Esophagus mucosa (tissue), 1 donor: ENCODE measurements around the gene PBOV1. TPM values are rescaled to one million over a fixed set of nuclear protein-coding genes. Genes with fewer than 3 reads are reported as not detected.

Experiments used
- ATAC-seq: fragments of 200-7000 bp; cut with Tn5 transposase; one replicate; pipeline ENCODE4 v1.9.1; 2020
- total RNA-seq: library from RNA; stranded (reverse); gene quantifications from one replicate; pipeline ENCODE4 v1.2.4, GENCODE V29; 2023
- donor health status: DM: yes; HTN: yes; CAD: no.

PBOV1 gene
- total RNA-seq, 1 donor from 2014 or later, result not detected

DNA sequence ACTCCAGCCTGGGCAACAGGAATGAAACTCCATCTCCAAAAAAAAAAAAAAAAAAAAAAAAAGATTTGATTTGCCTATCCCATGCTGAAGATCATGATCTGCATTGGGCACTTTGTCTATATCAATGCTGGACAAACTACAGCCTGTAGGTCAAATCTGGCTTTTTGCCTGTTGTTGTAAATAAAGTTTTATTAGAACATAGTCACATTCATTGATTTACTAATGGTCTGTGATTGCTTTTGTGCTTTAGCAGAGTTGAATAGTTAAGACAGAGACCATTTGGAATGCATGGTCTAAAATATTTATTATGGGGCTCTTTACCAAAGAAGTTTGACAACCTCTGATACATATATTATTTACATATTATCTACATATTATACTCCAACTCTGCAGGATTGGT, 14.0 kb downstream of the PBOV1 start:
- no peak for ATAC-seq

DNA sequence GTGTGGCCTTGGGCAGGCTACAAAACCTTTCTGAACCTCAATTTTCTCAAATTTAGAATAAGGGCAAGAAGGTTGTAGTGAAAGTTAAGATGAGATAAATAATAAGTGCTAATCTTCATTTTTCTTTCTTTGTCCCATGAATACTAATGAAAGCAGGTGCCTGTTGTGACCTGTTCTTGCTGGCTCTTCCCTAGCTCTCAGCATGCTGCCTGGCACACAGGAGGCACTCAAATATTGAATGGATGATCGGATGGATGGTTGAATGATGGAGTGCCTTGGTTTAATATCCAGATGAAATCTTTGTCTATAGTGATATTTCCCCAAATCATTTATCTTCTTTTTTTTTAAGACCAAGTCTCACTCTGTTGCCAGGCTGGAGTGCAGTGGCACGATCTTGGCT, 15.0 kb downstream of the PBOV1 start:
- no peak for ATAC-seq

DNA sequence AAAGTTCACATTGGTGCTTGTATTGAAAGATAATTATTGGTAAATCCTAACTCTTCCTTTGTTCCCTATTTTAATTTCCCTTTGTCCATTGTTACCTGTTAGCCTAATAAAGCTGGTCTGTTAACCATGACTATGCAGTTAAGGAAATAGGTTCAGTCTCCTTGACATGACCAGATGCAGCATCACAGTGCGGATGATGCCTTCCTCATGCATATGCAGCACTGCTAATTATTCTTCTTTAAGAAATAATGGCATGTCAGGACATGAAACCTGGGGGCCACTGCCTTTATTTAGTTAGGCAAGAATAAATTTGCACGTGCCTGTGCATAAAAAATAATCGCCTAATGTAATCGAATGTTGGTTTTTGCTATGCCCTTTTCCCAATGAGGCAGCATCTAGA, 16.5 kb downstream of the PBOV1 start:
- ATAC-seq, result no peak

DNA sequence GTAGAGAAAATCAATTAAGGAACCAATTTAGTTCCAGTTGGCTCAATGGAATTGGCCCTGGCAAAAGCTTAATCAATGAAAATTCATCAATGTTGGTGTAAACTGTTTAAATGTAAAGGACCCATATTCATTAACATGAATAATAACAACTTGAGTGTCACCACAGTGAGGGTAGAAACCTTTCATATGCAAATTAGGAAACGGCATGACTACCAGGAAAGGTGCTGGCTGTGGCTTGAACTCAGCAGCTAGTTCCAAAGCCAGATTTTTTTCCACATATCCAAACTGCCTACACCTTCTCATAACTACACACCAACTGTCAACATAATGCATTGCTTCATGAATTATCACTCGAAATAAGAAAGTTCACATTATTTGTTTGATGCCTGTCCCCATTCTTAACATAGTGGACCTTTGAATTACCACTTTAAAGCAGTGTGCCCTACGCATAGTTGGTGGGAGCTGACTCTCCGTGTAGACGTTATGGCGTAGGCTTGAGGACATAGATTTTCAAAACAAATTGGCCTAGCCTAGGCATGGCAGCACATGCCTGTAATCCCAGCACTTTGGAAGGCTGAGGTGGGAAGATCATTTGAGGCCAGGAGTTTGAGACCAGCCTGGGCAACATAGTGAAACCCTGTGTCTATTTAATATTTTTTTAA, 19.7 kb downstream of the PBOV1 start:
- ATAC-seq, result no peak

DNA sequence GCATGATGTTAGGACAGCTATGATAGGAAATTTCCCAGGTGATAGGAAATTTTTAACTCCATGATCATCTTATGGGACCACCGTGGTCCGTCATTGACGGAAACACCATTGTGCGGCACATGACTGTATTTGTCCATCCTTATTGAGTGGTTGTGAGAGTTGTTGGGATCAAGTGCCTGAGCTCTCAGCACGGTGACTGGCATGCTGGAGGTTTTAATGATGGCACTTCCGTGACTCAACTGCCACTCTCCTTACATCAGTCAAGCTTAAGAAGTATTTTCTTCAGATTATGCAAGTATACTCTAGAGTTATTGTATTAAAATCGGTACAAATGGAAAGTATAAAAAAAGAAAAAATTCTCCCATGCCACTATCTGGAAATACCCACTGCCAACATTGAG, 20.7 kb downstream of the PBOV1 start:
- ATAC-seq, result no peak

DNA sequence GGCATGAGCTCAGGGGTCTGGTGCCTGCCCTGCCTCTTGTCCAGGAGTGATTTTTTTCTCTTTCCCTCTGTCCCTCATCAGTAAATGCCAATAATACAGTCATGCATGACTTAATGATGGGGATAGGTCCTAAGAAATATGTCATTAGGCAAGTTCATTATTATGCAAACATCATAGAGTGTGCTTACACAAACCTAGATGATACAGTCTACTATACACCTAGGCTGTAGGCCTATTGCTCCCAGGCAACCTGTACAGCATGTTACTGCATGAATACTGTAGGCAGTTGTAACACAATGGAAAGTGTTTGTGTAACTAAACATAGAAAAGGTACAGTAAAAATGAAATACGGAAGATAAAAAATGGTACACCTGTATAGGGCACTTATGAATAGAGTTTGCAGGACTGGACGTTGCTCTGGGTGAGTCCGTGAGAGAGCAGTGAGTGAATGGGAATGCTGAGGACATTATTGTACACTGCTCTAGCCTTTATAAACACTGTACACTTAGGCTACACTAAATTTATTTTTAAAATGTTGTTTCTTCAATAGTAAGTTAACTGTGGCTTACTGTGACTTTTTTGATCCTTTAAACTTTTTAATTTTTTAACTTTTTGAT, 22.1 kb downstream of the PBOV1 start:
- ATAC-seq, result no peak

DNA sequence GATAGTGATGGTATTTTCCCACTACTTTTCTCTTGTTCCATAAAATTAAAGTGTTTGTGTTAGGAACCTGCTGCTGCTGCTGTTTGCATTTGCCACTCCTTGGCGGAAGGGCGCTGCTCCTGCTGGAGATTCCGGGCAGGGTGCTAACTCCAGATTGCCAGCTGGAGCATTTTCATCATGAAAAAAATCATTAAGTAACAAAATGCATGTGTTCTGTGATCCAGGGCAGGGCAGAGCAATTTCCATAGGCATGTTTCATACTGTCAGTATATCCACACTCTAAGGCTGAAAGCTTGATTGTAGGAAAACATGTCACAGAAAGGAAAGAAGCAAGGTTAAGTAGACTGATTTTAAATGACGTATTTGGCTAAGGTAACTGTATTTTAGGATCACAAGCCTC, 24.0 kb downstream of the PBOV1 start:
- no peak for ATAC-seq

DNA sequence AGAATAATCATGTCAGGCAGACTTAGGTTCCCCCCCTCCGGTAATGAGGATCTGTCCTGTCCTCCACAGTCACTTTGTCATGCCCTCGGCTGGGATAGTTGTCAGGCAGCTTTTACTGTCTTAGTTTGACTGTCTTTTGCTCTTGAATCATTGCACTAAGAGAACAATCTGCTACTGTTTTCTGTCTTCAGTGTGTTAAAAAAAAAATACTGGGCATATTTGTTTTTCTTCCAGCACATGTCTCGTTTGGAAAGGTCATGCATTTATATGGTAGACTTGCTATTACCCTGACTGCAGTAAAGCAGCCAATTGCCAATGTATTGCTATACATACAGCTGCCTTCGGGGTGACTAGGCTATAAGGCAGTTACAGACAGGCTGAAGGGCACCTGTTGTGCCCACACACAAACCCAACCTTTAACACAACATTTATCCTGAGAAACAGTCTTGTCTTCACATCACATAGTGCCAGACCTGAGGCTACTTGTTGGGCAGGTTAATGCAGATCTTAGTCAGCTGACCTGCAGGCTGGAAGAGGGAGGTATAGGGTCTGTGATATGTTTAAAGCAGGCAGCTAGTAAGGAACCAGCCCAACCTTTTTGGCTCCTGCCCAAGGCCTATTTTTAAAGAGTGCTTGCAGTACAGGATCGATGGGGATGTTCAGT, 29.9 kb downstream of the PBOV1 start:
- ATAC-seq, result peak; percentile 39

DNA sequence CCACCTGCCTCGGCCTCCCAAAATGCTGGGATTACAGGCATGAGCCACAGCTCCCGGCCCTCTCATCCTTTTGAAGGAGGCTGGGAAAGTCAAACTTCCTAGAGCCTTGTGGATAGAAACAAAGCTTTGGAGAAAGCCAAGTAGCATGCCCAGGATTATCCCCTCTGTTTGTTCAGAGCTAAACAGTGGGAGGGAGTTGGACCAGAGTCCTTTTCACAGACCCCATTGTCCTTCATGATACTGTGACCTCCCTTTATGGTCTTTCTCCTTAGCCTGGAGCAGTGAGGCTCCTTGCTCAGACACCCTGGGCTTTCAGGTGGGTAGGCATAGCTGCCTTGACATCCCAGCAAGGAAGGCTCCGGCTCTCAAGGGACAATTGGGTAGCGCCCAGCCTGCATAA, 31.1 kb downstream of the PBOV1 start:
- no peak for ATAC-seq

DNA sequence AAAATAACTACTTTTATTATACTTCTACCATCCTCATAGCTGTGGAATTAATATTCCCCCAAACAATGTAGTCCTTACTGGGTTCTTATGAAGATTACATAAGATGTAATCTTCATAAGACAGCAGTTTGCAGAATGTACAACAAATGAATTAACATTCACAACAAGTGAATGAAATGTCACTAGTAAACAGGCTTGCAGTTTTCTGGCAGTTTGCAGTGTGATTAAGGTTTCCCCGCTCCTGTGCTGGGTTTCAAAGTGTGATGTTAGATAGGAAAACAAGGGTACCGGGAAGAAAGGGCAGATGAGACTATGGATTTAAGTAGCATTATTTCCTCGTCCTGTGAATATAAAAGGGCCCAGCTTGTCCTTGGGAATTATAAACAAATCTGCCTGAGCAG, 34.1 kb downstream of the PBOV1 start:
- ATAC-seq, result no peak

DNA sequence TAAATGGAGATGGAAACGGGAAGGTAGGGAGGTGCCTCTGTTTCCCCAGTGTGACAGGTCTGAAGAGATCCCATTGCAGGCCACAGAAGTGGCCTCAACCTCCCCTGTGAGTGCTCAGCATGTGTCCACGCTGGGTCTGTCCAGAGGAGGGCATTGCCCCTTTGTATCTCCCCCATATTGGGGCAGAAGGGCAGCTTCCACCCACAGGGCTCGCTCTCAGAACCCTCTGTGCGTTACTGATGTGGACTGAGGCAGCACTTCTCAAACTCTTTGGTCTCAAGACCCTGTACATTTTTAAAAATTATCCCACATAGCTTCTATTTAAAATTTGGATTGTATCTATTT, 34.5 kb downstream of the PBOV1 start:
- no peak for ATAC-seq

DNA sequence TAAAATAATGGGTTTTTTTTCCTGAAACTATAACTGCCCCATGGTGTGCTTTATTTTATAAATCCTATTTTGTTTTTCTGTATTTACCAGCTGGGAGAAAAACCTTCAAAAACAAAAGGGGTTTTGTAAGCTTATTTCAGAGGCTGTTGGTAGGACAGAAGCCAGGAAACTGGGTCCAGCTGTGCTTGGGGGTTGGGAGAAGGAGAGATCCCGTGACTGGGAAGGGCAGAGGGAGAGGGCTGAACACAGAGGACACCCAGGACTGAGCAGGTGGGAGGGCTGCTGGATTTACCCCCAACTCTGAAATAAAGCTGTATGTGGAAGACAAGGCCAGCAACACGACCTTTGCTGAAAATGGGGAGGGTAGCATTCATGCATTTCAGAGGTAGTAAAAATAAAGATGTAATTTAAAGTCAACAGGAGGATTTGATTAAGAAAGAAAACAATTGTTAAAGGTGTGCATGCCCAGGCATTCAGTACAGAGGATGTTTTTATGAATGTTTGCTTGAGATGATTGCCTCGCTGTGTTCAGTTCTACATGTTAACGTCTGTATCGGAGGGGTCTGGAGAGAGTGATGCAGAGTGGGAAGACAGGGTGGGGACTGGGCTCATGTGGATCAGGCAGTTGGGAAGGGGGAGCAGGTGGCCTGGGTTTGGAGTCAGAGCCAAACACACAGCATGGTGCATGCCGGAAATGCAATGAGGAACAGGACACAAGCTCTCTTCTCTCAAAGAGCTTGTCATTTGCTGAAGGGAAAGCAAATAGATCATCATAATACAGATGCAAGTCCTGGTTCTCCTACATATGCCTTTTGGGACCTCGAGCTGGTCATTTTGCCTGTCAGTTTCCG, 35.1 kb downstream of the PBOV1 start:
- ATAC-seq, result no peak

DNA sequence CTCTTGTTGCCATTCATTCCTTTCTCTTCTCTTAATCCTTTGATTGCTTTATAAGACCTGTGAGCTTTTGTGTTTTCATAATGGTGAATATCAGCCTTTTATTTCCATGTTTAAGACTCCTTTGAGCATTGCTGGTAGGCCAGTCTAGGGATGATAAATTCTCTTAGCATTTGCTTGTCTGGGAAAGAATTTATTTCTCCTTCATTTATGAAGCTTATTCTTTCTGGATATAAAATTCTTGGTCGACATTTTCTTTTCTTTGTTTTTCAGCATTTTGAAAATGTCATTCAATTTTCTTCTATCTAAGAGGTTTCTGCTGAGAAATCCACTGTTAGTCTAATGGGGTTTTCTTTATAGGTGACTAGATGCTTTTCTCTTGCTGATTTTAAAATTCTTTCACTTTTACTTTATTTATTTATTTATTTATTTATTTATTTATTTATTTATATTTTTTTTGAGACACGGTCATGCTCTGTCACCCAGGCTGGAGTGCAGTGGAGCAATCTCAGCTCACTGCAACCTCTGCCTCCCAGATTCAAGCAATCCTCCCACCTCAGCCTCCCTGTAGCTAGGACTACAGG, 41.5 kb downstream of the PBOV1 start:
- no peak for ATAC-seq

DNA sequence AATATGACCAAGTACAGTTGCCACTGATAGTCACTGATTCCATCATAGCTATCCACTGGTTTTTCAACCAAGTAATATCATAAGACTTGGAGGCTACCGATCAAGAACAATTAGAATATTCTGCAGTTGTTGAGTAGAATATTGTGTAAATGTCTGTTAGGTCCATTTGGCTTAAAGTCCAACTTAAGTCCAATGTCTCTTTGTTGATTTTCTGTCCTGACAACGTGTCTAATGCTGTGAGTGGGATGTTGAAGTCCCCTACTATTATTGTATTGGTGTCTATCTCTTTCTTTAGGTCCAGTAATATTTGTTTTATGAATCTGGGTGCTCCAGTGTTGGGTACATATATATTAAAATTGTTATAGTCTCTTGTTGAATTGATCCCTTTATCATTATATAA, 42.7 kb downstream of the PBOV1 start:
- ATAC-seq, result no peak

Other genes with a start within 250 kb of the PBOV1 start
- gene PERP, start 111.1 kb downstream of the PBOV1 start, total RNA-seq, result 675 TPM
- gene ARFGEF3, start 56.6 kb downstream of the PBOV1 start, total RNA-seq, result 1.2 TPM
- not detected for gene SMIM28, start 159.4 kb upstream of the PBOV1 start, total RNA-seq
- 162 TPM for gene HEBP2, start 185.7 kb upstream of the PBOV1 start, total RNA-seq